Keratinocyte (primary cell): ENCODE results near the gene DDX6.

Source experiments
- EZH2 ChIP-seq: IDR thresholded peaks from one replicate; pipeline ENCODE4 v1.6.1; 2012; ENCODE audit warnings: inconsistent platforms, mild to moderate bottlenecking, low read length, moderate library complexity
- TF ChIP-seq, protein P1 (sequence below), 3 experiments: IDR thresholded peaks in 1 of 3; conservative IDR thresholded peaks in 1 of 3; optimal IDR thresholded peaks in 1 of 3; 2 replicates in 2 of 3; 3 replicates in 1 of 3; pipeline versions ENCODE3 to v1.5.1; 2011; ENCODE audit warnings: low read length in 3 of 3, mild to moderate bottlenecking in 3 of 3, moderate library complexity in 2 of 3, control low read depth in 1 of 3, inconsistent platforms in 1 of 3; ENCODE audit not compliant: insufficient read depth in 2 of 3; ENCODE audit errors: extremely low read depth in 1 of 3

DNA sequence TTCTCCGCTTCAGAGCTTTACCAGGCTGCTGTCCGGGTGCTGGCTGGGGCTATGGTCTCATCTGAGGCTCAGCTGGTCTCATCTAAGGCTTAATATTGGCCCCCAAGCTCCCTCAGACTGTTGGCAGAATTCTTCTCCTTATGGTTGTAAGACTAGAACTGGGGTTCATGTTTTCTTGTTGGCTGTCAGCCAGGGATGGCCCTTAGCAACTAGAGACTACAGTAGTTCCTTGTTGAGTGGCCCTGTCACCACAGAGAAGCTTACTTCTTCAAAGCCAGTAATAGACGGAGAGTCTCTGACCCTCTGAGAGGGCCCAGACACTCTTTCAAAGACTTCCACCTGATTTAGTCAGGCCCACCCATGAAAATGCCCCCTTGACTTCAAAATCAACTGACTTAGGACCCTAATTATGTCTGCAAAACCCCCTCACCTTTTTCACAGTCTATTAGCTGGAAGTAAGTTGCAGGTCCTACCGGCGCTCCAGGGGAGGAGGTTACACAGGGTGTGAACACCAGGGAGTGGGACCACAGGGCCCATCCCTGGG, 87.3 kb downstream of the DDX6 start:
- TF ChIP-seq, protein P1, sequence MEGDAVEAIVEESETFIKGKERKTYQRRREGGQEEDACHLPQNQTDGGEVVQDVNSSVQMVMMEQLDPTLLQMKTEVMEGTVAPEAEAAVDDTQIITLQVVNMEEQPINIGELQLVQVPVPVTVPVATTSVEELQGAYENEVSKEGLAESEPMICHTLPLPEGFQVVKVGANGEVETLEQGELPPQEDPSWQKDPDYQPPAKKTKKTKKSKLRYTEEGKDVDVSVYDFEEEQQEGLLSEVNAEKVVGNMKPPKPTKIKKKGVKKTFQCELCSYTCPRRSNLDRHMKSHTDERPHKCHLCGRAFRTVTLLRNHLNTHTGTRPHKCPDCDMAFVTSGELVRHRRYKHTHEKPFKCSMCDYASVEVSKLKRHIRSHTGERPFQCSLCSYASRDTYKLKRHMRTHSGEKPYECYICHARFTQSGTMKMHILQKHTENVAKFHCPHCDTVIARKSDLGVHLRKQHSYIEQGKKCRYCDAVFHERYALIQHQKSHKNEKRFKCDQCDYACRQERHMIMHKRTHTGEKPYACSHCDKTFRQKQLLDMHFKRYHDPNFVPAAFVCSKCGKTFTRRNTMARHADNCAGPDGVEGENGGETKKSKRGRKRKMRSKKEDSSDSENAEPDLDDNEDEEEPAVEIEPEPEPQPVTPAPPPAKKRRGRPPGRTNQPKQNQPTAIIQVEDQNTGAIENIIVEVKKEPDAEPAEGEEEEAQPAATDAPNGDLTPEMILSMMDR (optimal IDR thresholded peaks at IDR 0.05 in 1 of 3, IDR thresholded peaks at IDR 0.05 in 1 of 3, conservative IDR thresholded peaks at IDR 0.05 in 1 of 3; ENCODE audit: extremely low read depth in 1 of 3, insufficient read depth in 2 of 3, low read length in 3 of 3) = no peak
- no peak for TF ChIP-seq EZH2
